ENCODE data around the gene NUDT14. TPM values are rescaled to one million over a fixed set of nuclear protein-coding genes. Genes with fewer than 3 reads are reported as not detected.

Gene NUDT14
- total RNA-seq, 4 donors from 2014 or later = 12.9 to 19.4 (median 15.7) TPM

DNA sequence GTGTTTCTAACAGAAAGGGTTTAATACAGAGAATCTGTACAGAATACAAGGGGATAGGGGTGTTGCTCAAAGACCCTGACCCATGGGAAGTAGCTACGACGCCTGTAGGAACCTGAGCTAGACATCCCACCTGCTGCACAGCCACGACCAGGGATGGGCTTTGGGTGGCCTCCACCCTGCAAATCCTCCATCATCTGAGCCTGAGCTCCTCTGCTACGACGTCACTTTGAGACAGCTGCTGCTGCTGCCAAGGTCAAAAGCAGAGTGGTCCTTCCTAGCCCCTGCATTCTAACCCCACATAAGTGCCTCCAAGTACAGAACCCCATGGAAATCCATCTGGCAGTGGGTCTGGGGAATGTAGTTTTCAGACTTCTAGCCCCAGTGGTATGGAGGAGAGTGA, 56.3 kb downstream of the NUDT14 start:
- H3K4me3 ChIP-seq (ENCODE audit: low read depth, poor library complexity, severe bottlenecking) = no peak overlapping the region
- intact Hi-C loops (cut with DNase I; ENCODE audit: low total_unique reads) = no loop called here

DNA sequence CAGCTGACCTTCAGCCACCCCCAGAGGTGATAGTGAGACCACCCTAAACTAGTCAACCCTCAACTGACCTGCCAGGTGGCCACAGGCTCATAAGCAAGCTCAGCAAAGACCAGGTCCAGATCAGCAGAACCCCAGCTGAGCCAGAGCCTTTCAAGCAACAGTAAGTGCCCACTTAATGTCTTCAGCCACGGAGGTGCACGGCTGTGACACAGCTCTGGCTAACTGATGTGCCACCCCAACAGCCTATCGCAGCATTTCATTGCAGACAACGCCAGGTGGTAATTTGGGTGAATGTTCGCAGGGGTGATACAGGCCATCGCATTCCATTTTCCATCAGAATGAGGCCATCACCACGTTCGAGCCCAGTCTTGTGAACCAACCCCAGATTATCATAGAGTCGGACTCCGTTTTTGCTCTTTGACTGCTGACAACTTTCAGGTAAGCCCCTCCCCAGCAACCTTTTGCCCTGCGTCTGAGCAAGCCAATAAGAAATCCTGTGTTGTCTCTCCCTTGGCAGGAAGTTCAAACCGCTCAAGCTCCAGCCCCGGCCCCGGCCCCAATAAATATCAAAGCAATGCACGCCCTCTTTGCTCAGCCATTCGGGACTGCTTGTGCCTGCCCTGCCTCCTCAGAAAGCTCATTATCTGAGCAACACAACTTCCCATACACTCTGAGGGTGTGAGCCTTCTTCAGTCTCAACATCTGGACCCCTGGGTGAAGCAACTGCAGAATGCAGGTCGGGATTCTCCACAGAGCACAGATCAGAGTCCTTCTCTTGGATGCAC, 56.9 kb downstream of the NUDT14 start:
- no peak overlapping the region for H3K4me3 ChIP-seq (ENCODE audit: low read depth, poor library complexity, severe bottlenecking)
- peak in 1 of 2 donors; percentile 68 for DNase-seq (ENCODE audit: low spot score in 2 of 2)
- WGBS, 2 donors = 71 to 75% methylated on average over 16 to 17 of the region's 17 CpGs
- TF ChIP-seq, protein P1, sequence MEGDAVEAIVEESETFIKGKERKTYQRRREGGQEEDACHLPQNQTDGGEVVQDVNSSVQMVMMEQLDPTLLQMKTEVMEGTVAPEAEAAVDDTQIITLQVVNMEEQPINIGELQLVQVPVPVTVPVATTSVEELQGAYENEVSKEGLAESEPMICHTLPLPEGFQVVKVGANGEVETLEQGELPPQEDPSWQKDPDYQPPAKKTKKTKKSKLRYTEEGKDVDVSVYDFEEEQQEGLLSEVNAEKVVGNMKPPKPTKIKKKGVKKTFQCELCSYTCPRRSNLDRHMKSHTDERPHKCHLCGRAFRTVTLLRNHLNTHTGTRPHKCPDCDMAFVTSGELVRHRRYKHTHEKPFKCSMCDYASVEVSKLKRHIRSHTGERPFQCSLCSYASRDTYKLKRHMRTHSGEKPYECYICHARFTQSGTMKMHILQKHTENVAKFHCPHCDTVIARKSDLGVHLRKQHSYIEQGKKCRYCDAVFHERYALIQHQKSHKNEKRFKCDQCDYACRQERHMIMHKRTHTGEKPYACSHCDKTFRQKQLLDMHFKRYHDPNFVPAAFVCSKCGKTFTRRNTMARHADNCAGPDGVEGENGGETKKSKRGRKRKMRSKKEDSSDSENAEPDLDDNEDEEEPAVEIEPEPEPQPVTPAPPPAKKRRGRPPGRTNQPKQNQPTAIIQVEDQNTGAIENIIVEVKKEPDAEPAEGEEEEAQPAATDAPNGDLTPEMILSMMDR (IDR thresholded peaks at IDR 0.05) = no peak
- no peak for TF ChIP-seq POLR2A (IDR thresholded peaks at IDR 0.05)
- intact Hi-C loops (cut with DNase I; ENCODE audit: low total_unique reads) = no loop called here

More for the DNA sequence above, 56.3 kb downstream of the NUDT14 start:
- TF ChIP-seq, protein P1 (IDR thresholded peaks at IDR 0.05) = no peak
- no peak for TF ChIP-seq POLR2A (IDR thresholded peaks at IDR 0.05)
- 74 to 75% methylated on average over 5 of the region's 5 CpGs for WGBS, 2 donors
- DNase-seq (ENCODE audit: low spot score in 2 of 2) = peak in 1 of 2 donors; percentile 76

DNA sequence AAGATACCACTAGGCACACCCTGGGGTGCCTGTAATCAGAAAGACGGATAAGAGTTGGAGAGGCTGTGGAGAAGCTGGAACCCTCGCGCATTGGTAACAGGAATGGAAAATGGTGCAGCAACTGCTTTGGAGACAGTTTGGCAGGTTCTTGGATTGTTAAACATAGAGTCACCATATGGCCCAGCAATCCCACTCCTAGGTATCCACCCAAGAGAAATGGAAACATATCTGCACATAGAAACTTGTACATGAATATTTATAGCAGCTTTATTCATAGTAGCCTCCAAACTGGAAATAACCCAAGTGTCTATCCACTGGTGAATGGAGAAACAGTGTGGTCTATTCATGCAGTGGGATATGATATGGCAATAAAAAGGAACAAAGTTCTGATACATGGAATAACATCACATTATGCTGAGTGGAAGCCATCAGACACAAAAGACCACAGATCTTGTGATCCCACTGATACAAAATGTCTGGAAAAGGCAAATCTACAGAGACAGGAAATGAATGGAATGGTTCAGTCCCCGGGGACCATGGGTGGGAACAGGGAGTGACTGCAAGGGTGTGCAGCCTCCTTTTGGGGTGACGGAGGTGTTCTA, 57.9 kb downstream of the NUDT14 start:
- WGBS, 2 donors = 79 to 86% methylated on average over 5 of the region's 5 CpGs
- intact Hi-C loops (cut with DNase I; ENCODE audit: low total_unique reads) = no loop called here
- TF ChIP-seq, protein P1 (IDR thresholded peaks at IDR 0.05) = no peak
- TF ChIP-seq POLR2A (IDR thresholded peaks at IDR 0.05) = no peak
- DNase-seq (ENCODE audit: low spot score in 2 of 2) = no peak
- no peak overlapping the region for H3K4me3 ChIP-seq (ENCODE audit: low read depth, poor library complexity, severe bottlenecking)

Small RNAs within 50 kb of the gene (microRNA-seq; reads per million reads assigned to microRNA genes)
- gene MIR6765 (ENCODE audit: borderline number of aligned reads in 1 of 2, borderline replicate concordance in 2 of 2) = 0 reads per million in 2 donors

Other genes starting within 250 kb of the NUDT14 start
- 100 to 1,000 TPM; 671 to 950 (median 756) TPM for gene AHNAK2, start 202.9 kb downstream of the NUDT14 start, total RNA-seq
- 10 to 100 TPM in 1 of 4 donors, 1 to 10 TPM in 3; 2.2 to 11.7 (median 6.5) TPM for gene CLBA1, start 195.5 kb downstream of the NUDT14 start, total RNA-seq
- gene CDCA4, start 160.2 kb downstream of the NUDT14 start, total RNA-seq = 10 to 100 TPM; 39.3 to 45.7 (median 41.5) TPM
- gene GPR132, start 115.9 kb downstream of the NUDT14 start, total RNA-seq = 1 to 10 TPM in 3 of 4 donors, under 1 TPM in 1; 0.84 to 1.3 (median 1.1) TPM
- gene JAG2, start 12.5 kb downstream of the NUDT14 start, total RNA-seq = 10 to 100 TPM; 50.4 to 96.1 (median 63.1) TPM
- gene BTBD6, start 67.2 kb upstream of the NUDT14 start, total RNA-seq = 10 to 100 TPM; 44.5 to 70.6 (median 62.6) TPM
- 10 to 100 TPM; 32.7 to 74.5 (median 43.0) TPM for gene BRF1, start 119.7 kb upstream of the NUDT14 start, total RNA-seq
- 10 to 100 TPM; 25.9 to 75.1 (median 54.3) TPM for gene PACS2, start 133.4 kb upstream of the NUDT14 start, total RNA-seq
- gene TEX22, start 217.2 kb upstream of the NUDT14 start, total RNA-seq = under 1 TPM in 2 of 4 donors, not detected in 2; 0.17 to 0.34 TPM
- gene MTA1, start 238.5 kb upstream of the NUDT14 start, total RNA-seq = 10 to 100 TPM; 39.3 to 56.7 (median 46.4) TPM

Data from lower leg skin (tissue), 4 donors.